NT2/D1 (cell line): ENCODE data around the gene MPLKIP.
"Not testable (repeated sequence)": the region's sequence is repeated elsewhere in the genome, so short reads cannot be mapped to it uniquely, and the experiment has no call there.

ENCODE experiments used
- SUZ12 ChIP-seq: IDR thresholded peaks from 2 replicates; pipeline ENCODE4 v1.6.1; 2011; ENCODE audit not compliant: insufficient read length, insufficient read depth; ENCODE audit errors: extremely low read depth
- YY1 ChIP-seq: IDR thresholded peaks from 2 replicates; pipeline ENCODE4 v1.6.1; 2011; ENCODE audit not compliant: insufficient read length, insufficient read depth

DNA sequence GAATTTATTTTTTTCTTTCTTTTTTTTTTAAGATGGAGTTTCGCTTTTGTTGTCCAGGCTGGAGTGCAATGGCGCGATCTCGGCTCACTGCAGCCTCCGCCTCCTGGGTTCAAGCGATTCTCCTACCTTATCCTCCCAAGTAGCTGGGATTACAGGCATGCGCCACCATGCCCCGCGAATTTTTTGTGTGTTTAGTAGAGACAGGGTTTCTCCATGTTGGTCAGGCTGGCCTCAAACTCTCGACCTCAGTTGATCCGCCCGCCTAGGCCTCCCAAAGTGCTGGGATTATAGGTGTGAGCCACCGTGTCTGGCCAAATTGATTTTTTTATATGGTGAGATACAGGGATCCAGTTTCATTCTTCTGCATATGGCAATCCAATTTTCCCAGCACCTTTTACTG, 5.5 kb upstream of the MPLKIP start:
- TF ChIP-seq YY1, SUZ12: not testable (repeated sequence)
